GM12874 (cell line): Measurements from ENCODE around the gene NOC3L.

Experiments
- CTCF ChIP-seq: IDR thresholded peaks from 2 replicates; pipeline ENCODE4 v1.5.1; 2011; ENCODE audit warnings: low read depth, mild to moderate bottlenecking, control low read depth, low read length, moderate library complexity; ENCODE audit not compliant: insufficient read depth

Gene NOC3L

GRCh38 chr10:94334857-94335256 lies 27.9 kb downstream of the NOC3L start:
- no peak for TF ChIP-seq CTCF

DNA sequence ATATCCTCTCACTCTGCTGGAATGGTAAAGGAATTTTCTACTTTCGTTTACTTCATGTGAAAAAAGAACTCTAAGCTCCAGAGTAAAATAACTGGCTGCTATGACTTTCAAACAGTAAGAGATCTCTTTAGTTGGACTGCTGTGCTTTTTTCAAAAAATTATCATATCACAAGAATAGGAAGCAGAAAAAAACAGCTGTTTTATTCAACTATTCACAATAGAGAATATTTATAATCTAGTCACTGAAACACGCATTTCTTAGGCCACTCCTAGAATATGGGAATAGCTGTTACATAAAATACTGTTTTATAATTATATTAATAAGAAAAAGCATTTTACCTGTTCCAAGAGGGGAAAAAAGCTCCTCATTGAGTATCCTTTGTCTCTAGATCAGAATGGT lies 29.7 kb downstream of the NOC3L start:
- no peak for TF ChIP-seq CTCF

DNA sequence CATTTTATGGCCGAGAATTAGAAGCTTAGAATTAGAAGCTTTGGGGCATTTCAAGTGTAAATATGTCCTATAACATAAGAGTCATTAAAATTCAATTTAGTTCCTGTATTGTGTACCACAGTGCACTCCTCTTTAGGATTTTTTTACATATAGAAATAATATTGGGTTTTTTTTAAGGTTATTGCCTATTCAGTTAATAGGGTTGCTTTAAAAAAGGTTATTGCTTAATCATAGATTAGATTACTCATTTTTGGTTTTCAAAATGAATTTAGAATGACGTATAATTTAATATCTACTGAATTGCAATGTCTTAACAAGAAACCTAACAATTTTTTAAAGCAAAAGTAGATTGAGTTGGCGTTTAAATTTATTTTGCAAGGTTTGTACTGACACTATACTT lies 34.1 kb downstream of the NOC3L start:
- no peak for TF ChIP-seq CTCF

GRCh38 chr10:94327649-94328048 lies 35.1 kb downstream of the NOC3L start:
- TF ChIP-seq CTCF, result no peak

DNA sequence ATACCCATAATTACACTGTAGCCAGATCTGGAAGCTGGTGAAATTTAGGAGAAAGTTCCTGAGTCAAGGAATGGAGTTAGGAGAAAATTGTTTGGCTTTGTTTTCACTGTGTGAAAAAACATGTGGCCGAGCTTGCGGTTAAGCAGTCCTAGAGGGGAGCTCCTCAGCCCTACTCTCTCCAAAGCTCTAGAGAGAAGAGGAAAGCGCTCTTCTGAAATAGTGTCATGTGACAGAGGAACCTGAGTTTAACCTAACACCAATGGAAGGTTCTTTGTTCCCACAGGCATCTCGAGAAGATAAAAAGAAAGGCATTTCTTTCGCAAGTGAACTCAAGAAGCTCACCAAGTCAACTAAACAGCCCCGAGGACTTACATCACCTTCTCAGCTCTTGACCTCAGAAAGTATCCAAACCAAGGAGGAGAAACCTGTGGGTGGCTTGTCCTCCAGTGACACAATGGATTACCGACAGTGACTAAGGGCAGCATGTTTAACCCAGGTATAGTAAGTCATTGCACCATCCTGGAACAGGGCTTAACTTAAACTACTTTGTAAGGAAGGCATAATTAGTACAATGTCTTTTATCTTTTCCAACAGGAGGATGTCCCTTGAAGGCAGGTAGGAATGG lies 38.0 kb downstream of the NOC3L start:
- no peak for TF ChIP-seq CTCF

DNA sequence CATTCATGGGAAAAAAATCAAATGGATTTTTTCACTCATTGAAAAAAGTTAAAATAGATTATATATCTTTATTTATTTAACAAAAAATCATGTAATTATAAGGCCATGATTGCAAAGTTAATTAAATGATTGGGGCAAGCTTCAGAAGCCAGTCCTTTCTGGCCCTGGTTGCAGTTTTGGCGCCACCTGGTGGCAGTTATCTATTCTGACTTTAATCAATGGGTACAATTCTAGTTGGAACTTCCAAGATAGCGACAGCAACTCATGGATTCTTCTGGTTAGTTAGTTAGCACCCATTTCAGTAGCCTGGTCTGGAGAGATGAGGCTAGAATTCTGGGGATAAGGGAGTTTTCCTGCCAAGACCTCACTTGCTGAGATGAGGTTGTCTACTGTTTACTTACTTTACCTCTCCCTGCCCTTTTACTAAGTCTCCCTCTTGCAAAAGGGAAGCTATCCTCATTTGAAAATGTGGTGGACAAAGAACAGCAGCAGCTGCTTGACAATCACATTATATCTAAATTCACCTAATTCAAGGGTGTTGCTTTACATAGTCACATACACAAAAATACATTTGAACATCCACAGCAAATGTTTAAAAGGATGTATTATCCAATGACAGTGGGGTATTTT lies 42.3 kb downstream of the NOC3L start:
- peak; percentile 66 for TF ChIP-seq CTCF

GRCh38 chr10:94316560-94316959 lies 46.2 kb downstream of the NOC3L start:
- TF ChIP-seq CTCF, result no peak
